Natural killer cell (primary cell): Measurements from ENCODE around the gene C1QTNF5. TPM values are rescaled to one million over a fixed set of nuclear protein-coding genes. Genes with fewer than 3 reads are reported as not detected.

Experiments
- ATAC-seq, 3 donors: fragments of 150-1000 bp in 2 of 3; fragments of 200-7000 bp in 1 of 3; cut with Tn5 transposase; 1 replicate in 1 of 3; 2 replicates in 2 of 3; pipeline ENCODE4 v1.10.0; 2021; ENCODE audit warnings: mild to moderate bottlenecking in 2 of 3, moderate library complexity in 2 of 3
- DNase-seq, 2 donors: peaks; one replicate each; pipeline versions ENCODE4 v3.0.0 to v3.0.0-alpha.2; 2013 to 2021; ENCODE audit warnings: mixed read lengths in 1 of 2
- H3K27ac ChIP-seq: one replicate; pipeline ENCODE4 v1.5.1; 2013; ENCODE audit warnings: mild to moderate bottlenecking, low read length
- H3K27me3 ChIP-seq: one replicate; pipeline ENCODE4 v1.6.1; 2013; ENCODE audit warnings: low read length; ENCODE audit not compliant: control insufficient read depth, insufficient read depth
- H3K36me3 ChIP-seq: one replicate; pipeline ENCODE4 v1.6.1; 2013; ENCODE audit warnings: low read length; ENCODE audit not compliant: control insufficient read depth, insufficient read depth
- H3K4me1 ChIP-seq: one replicate; pipeline ENCODE4 v1.6.1; 2013; ENCODE audit warnings: low read length; ENCODE audit not compliant: control insufficient read depth, insufficient read depth
- H3K4me3 ChIP-seq: one replicate; pipeline ENCODE4 v1.5.1; 2013; ENCODE audit warnings: low read length
- H3K9me3 ChIP-seq: one replicate; pipeline ENCODE4 v1.6.1; 2013; ENCODE audit warnings: low read length; ENCODE audit not compliant: control insufficient read depth, insufficient read depth
- H3K27ac Mint-ChIP-seq, 2 donors: one replicate each; pipeline ENCODE4 v1.8.0; 2022; ENCODE audit warnings: mild to moderate bottlenecking in 2 of 2, mixed read lengths in 2 of 2, moderate library complexity in 1 of 2
- H3K27me3 Mint-ChIP-seq, 2 donors: one replicate each; pipeline ENCODE4 v1.8.0; 2022; ENCODE audit warnings: low read depth in 2 of 2, mixed read lengths in 2 of 2
- H3K36me3 Mint-ChIP-seq: one replicate; pipeline ENCODE4 v1.8.0; 2022; ENCODE audit warnings: mixed read lengths
- H3K4me1 Mint-ChIP-seq, 2 donors: one replicate each; pipeline ENCODE4 v1.8.0; 2022; ENCODE audit warnings: mixed read lengths in 2 of 2
- H3K4me3 Mint-ChIP-seq: one replicate; pipeline ENCODE4 v1.8.0; 2022; ENCODE audit warnings: mild to moderate bottlenecking, moderate library complexity, mixed read lengths
- H3K9me3 Mint-ChIP-seq, 2 donors: one replicate each; pipeline ENCODE4 v1.8.0; 2022; ENCODE audit warnings: mixed read lengths in 2 of 2
- WGBS: methylation state at CpG from one replicate; pipeline ENCODE4 v1.1.7; 2013; ENCODE audit warnings: missing lambda C conversion rate; ENCODE audit not compliant: insufficient coverage; 5-methylcytosine and 5-hydroxymethylcytosine counted together
- intact Hi-C: fragments of 100-400 bp; cut with micrococcal nuclease; formaldehyde crosslinking; loops from one replicate; pipeline ENCODE4 v1.14.2; 2022
- total RNA-seq, 4 donors: library from RNA; stranded (reverse); fragments of 120-200 nt in 1 of 4; gene quantifications; one replicate each; pipeline versions ENCODE4 v1.2.3 to v1.2.4, GENCODE V29; 2013 to 2022
- TF ChIP-seq, protein P1 (sequence below): fragments of 200-600 bp; IDR thresholded peaks from one replicate; pipeline ENCODE4 v1.8.0; 2022; ENCODE audit warnings: antibody characterized with exemption

Gene C1QTNF5
- total RNA-seq, 3 donors from 2014 or later (not counting 1 experiment from before 2014, with no cell fraction given): not detected

DNA sequence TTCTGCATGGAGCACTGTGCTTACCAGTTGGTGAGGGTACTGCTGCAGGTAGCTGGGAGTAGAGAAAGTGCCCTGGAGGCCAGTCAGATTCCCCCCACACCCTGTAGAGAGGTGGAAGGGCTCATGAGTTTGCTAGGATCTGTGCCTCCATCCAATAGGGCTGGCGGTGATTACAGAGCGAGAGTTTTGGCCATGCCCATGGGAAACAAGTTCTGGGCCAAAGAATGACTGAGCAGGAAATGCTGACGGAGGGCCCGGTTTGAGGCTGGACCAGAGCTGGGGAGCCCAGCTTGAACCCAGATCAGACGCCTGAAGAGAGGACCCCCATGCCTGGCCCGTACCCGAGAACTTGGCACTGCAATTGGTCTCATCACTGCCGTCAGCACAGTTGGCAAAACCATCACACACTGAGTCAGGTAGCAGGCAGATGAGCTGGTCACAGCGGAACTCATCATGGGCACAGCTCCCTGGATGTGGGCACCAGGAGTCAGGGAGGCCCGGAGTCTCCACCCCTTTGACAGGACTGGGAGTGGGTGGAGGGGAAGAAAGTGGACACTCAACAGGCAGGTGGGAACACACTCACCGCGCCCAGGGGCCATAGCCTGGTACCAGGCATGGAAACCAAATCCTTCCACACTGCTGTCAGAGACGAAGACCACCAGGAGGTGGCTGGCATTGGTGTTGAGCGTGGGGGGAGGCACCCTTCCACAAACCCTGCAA lies 3.8 kb upstream of the C1QTNF5 start:
- Mint-ChIP-seq H3K4me1 (peaks cover 0 to 7% of the 10 kb centered on the region in 2 donors), H3K4me3 (no peak overlapping the region), H3K27ac (no peak overlapping the region), H3K36me3 (no peaks in the 10 kb centered on the region), H3K9me3 (no peaks in the 10 kb centered on the region), H3K27me3 (peaks cover 33 to 34% of the 10 kb centered on the region in 2 donors)
- H3K27me3 ChIP-seq: peaks cover 14% of the 10 kb centered on the region
- no peak for ATAC-seq
- H3K4me3 ChIP-seq: no peak overlapping the region
- H3K4me1 ChIP-seq: peaks cover 18% of the 10 kb centered on the region
- intact Hi-C loops: no loop called here
- TF ChIP-seq, protein P1, sequence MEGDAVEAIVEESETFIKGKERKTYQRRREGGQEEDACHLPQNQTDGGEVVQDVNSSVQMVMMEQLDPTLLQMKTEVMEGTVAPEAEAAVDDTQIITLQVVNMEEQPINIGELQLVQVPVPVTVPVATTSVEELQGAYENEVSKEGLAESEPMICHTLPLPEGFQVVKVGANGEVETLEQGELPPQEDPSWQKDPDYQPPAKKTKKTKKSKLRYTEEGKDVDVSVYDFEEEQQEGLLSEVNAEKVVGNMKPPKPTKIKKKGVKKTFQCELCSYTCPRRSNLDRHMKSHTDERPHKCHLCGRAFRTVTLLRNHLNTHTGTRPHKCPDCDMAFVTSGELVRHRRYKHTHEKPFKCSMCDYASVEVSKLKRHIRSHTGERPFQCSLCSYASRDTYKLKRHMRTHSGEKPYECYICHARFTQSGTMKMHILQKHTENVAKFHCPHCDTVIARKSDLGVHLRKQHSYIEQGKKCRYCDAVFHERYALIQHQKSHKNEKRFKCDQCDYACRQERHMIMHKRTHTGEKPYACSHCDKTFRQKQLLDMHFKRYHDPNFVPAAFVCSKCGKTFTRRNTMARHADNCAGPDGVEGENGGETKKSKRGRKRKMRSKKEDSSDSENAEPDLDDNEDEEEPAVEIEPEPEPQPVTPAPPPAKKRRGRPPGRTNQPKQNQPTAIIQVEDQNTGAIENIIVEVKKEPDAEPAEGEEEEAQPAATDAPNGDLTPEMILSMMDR: no peak
- H3K36me3 ChIP-seq: no peaks in the 10 kb centered on the region
- no peak overlapping the region for H3K27ac ChIP-seq
- 74% methylated on average over 11 of the region's 14 CpGs for WGBS
- DNase-seq: no peak
- H3K9me3 ChIP-seq: no peaks in the 10 kb centered on the region

GRCh38 chr11:119343726-119344125 lies 3.0 kb upstream of the C1QTNF5 start:
- no peak overlapping the region for H3K27ac Mint-ChIP-seq
- Histone ChIP-seq H3K27me3 (peaks cover 20% of the 10 kb centered on the region), H3K4me3 (no peak overlapping the region), H3K36me3 (no peaks in the 10 kb centered on the region), H3K27ac (no peak overlapping the region), H3K4me1 (peaks cover 20% of the 10 kb centered on the region), H3K9me3 (no peaks in the 10 kb centered on the region)
- 94% methylated on average over 6 of the region's 7 CpGs for WGBS
- H3K27me3 Mint-ChIP-seq: peaks cover 38 to 39% of the 10 kb centered on the region in 2 donors
- peaks cover 0 to 14% of the 10 kb centered on the region in 2 donors for H3K4me1 Mint-ChIP-seq
- TF ChIP-seq, protein P1: no peak
- no peak for ATAC-seq
- H3K9me3 Mint-ChIP-seq: no peaks in the 10 kb centered on the region
- intact Hi-C loops: no loop called here
- no peak for DNase-seq
- H3K36me3 Mint-ChIP-seq: no peaks in the 10 kb centered on the region
- H3K4me3 Mint-ChIP-seq: no peak overlapping the region

GRCh38 chr11:119342362-119343130 lies 1.9 kb upstream of the C1QTNF5 start:
- intact Hi-C loops: no loop called here
- no peaks in the 10 kb centered on the region for H3K36me3 ChIP-seq
- H3K9me3 ChIP-seq: no peaks in the 10 kb centered on the region
- no peak overlapping the region for H3K27ac ChIP-seq
- Mint-ChIP-seq H3K27ac (no peak overlapping the region), H3K4me1 (peaks cover 0 to 20% of the 10 kb centered on the region in 2 donors), H3K27me3 (peaks cover 37 to 43% of the 10 kb centered on the region in 2 donors), H3K36me3 (no peaks in the 10 kb centered on the region), H3K9me3 (no peaks in the 10 kb centered on the region), H3K4me3 (no peak overlapping the region)
- H3K27me3 ChIP-seq: peaks cover 20% of the 10 kb centered on the region
- H3K4me1 ChIP-seq: peaks cover 27% of the 10 kb centered on the region
- TF ChIP-seq, protein P1: no peak
- no peak for DNase-seq
- WGBS: 85% methylated on average over 10 of the region's 10 CpGs
- no peak for ATAC-seq
- H3K4me3 ChIP-seq: no peak overlapping the region
